GM21619 (cell line): ENCODE measurements around the gene RAF1.
"Not testable (repeated sequence)": the region's sequence is repeated elsewhere in the genome, so short reads cannot be mapped to it uniquely, and the experiment has no call there.

Experiments
- ATAC-seq: cut with Tn5 transposase; IDR thresholded peaks from one replicate; pipeline ENCODE4 v1.9.1; 2021; ENCODE audit not compliant: unreplicated experiment

The RAF1 gene

GRCh38 chr3:12561397-12561796, 102.5 kb downstream of the RAF1 start:
- no peak for ATAC-seq

- ATAC-seq = peak; percentile 39
These were observed 103.3 kb downstream of the RAF1 start for GRCh38 chr3:12560505-12561190.

DNA sequence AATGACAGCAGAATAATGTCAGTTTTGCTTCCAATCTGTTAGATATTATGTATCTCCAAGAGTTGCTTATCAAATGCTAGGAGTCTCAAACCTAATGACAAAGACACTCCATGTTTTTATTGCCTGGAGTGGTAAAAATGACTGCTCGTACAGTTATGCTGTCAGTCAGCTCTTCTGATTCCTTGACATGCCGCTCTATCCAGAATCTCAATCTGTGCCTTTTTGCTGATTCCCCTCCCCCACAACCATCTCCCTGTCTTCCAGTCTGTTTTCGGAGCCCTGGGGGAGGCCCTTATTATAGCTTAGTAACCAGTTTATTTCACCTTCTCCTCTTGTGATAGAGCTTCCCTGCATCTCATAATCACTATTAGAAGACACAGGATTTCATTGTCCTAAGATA, 104.4 kb downstream of the RAF1 start:
- no peak for ATAC-seq

DNA sequence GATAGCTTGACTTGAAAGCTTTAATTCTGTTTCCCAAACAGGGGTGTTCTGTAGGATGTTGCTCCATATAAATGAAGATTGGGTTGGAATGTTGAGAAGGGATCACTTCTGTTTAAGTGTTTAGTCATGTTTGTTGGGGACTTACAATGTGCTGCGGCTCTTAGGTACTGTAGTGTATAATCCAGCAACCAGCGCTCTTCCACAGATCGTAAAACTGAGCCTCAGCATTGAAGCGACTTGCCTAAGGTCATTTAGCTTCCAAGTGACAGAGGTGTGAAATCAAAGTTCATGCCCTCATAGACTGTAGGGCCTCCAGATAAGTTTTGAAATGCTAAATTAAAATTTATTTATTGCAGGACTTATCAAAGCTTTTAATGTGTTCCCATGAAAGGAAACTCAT, 105.2 kb downstream of the RAF1 start:
- no peak for ATAC-seq

GRCh38 chr3:12557473-12558100, 106.3 kb downstream of the RAF1 start:
- ATAC-seq = no peak

DNA sequence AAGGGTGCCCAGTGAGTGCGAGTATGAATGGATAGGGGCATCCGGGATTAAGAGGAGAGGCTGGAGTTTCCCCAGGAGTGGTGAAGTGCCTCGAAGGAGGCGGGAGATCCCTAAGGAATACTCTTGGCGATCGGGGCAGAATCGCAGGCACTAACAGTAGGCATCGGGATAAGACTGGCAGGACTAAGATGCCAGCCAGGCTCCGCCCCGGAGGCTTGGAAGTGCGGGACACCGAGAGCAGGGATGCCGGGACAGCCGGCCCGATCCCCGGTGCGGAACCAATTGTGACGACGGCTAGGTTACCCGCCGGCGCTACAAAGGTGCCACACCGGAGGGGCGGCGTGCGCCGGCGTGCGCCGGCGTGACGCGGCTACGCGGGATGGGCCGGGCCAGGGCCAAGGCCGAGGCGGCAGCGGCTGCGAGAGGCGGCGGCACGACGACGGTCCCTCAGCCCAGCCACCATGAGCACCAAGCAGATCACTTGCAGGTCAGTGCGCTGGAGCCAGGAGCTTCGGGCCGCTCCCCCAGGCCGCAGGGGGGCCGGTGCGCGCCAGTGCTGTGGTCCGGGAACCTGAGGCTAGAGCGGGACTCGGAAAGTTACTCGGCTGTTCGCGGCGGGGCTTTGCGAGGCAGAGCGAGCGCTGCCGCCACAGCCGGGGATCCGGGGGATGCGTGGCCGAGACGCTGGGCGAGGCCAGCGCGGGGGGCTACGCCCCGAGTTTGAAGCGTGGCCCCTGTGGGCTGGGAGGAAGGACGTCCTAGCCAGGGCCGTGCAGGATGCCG, 107.0 kb downstream of the RAF1 start, which contains the start of gene MKRN2:
MKRN2 (plus strand) TSS at position 398 of the 783 bp plus-strand sequence; CDS start at position 462, 64 bp downstream.
- ATAC-seq = peak; percentile 77

GRCh38 chr3:12556314-12556689, 107.6 kb downstream of the RAF1 start:
- no peak for ATAC-seq

DNA sequence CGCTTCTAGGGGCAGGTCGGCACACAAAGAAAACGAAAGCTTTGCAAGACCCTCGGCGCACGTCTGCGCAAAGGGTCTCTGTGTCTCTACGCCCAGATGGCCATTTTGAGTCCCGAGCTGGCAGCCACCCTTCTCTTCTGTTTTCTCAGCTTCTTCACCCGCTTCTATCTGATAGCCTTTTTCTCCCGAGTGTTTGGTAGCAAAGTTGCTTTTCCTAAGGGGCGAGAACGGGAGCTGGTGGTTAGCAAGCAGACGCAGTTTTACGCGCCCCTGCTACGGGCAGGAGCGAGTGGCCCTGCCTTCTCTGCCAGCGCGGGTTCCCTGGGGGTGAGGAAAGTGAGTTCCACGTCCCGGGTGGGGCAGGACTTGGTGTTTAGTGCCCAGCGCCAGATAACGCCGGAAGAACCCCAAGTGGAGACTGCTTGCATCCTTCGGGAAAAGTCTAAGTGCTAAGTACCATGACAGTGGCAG, 110.0 kb downstream of the RAF1 start:
- no peak for ATAC-seq

DNA sequence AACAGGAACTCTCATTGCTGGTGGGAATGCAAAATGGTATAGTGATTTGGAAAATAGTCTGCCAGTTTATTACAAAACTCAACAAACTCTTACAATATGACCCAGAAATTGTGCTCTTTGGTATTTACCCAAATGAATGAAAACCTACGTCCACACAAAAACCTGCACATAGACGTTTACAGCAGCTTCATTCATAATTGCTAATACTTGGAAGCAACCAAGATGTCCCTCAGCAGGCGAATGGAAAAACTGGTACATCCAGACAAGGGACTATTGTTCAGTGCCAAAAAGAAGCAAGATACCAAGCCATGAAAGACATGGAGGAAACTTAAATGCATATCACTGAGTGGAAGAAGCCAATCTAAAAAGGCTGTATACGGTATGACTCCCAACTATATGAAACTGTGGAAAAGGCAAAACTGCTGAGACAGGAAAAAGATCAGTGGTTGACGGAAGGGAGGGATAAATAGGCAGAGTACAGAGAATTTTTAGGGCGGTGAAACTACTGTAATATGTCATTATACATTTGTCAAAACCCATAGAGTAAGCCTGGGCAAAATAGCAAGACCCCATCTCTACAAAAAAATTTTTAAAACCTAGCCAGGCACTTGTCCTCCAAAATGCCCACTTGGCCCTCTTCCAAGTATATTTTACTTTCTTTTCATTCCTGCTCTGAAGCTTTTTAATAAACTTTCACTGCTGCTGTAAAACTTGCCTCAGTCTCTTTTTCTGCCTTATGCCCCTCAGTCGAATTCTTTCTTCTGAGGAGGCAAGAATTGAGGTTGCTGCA, 113.8 kb downstream of the RAF1 start:
- ATAC-seq = no peak

DNA sequence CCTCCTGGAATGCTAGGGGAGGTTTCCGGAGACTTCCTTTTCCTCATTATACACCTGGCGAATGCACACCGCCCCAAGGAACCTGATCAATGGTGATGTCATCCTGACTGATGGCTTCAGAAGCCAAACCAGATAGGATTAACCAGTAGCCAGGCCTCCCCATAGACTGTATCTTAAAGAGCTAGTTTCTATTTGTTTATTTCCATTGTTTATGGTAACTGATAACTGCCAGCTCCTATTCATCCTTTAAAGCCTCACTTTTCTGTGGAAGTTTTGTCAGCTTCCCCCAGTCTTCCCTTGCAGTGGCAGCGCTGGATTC, 118.5 kb downstream of the RAF1 start, which contains the start of gene MKRN2OS:
MKRN2OS (minus strand) TSS at position 27 of the 319 bp plus-strand sequence. CDS start 35 bp downstream, outside the sequence.
- ATAC-seq = no peak

DNA sequence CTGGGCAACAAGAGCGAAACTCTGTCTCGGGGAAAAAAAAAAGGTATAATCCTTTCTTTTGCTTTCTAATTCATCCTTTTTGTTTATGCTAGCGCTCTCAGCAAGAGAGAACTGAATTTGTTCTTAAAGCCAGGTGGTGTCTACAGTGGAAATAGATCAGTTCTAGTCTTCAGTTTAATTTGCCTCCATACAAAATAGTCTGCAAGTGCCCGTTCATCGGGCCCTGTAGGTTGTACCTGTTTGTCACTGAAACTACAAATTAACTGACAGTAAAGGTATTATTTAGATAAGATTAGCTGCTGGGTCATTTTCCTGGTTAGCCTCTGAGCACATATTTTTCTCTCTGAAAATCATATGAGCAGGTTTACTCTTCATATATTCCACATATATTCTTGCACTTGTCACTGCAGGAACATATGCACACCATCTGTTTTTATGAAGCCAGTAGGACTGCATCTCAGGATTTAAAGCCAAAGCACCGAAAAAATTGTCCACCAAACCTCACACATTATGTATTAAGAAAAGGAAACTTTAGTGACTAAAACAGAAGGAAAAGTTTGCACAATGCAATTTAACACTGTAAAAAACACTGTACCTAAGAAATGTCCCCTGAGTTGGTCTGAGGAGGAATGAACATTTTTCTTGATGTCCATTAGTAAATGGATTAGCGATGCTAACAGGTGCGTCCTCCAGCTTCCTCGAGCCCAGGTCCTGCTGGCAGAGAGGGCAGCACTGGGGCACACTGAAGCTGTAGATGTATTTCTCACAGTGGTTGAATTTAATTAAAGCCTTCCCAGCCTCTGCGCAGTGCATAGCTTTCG, 119.1 kb downstream of the RAF1 start:
- ATAC-seq = no peak

- ATAC-seq = not testable (repeated sequence)
These were observed 120.4 kb downstream of the RAF1 start for GRCh38 chr3:12543497-12543896.

GRCh38 chr3:12541625-12542024, 122.3 kb downstream of the RAF1 start:
- ATAC-seq = no peak

DNA sequence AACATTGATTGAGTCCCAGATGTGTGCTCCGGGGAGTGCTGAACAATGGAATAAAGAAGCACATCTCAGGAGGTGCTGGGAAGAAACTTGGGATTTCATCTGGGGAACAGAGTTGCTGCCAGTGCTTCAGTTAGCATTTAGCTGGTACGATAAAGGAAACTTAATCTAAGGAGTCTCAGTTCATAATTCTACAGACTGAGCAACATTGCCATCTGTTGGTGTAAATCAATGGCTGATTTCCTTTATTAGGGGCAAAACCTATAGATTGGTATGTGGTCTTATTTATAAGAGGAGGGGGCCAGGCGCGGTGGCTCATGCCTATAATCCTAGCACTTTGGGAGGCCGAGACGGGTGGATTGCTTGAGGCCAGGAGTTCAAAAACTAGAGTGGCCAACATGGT, 127.5 kb downstream of the RAF1 start:
- ATAC-seq = no peak
